B cell (primary cell): ENCODE data around the gene RAD51B. TPM values are rescaled to one million over a fixed set of nuclear protein-coding genes. Genes with fewer than 3 reads are reported as not detected.

ENCODE experiments used
- ATAC-seq: fragments of 200-7000 bp; cut with Tn5 transposase; one replicate; pipeline ENCODE4 v1.10.0; 2021; ENCODE audit warnings: low read depth, mild to moderate bottlenecking, moderate number of reproducible peaks, moderate library complexity
- CTCF ChIA-PET: fragments of 350-600 bp; sonication (Branson Sonifier 250); formaldehyde crosslinking; loops from one replicate; lab custom pipeline; 2021; ENCODE audit warnings: antibody characterized with exemption, inconsistent platforms; lab: Charles Lee
- POLR2A ChIA-PET: fragments of 350-600 bp; sonication (Branson Sonifier 250); formaldehyde crosslinking; loops from one replicate; lab custom pipeline; 2021; ENCODE audit warnings: antibody characterized with exemption; lab: Charles Lee
- DNase-seq: peaks from one replicate; pipeline ENCODE4 v3.0.0; 2013
- H2AFZ ChIP-seq: 2 replicates; pipeline ENCODE4 v1.6.1; 2012; ENCODE audit warnings: mild to moderate bottlenecking, low read depth, low read length; ENCODE audit not compliant: insufficient read depth, poor library complexity, severe bottlenecking
- H3K27ac ChIP-seq, 2 donors: 1 replicate in 1 of 2; 2 replicates in 1 of 2; pipeline ENCODE4 v1.5.1; 2012 to 2013; ENCODE audit warnings: low read length in 2 of 2, mild to moderate bottlenecking in 2 of 2, moderate library complexity in 1 of 2
- H3K27me3 ChIP-seq, 4 experiments: fragments of 200-600 bp in 1 of 4; sonication (generic) in 1 of 4; replicated peaks in 1 of 4; 1 replicate in 2 of 4; 2 replicates in 2 of 4; pipeline versions ENCODE4 v1.6.1 to v1.7.0; 2013 to 2016; ENCODE audit warnings: low read length in 3 of 4, mild to moderate bottlenecking in 2 of 4, mixed read lengths in 1 of 4, moderate library complexity in 1 of 4; ENCODE audit not compliant: insufficient read depth in 4 of 4, control insufficient read depth in 3 of 4; ENCODE audit errors: control extremely low read depth in 1 of 4
- H3K36me3 ChIP-seq, 2 experiments: replicated peaks in 1 of 2; 1 replicate in 1 of 2; 2 replicates in 1 of 2; pipeline versions ENCODE4 v1.6.1 to v1.7.1; 2013; ENCODE audit warnings: low read length in 1 of 2; ENCODE audit not compliant: insufficient read depth in 2 of 2, control insufficient read depth in 1 of 2; ENCODE audit errors: control extremely low read depth in 1 of 2, extremely low read depth in 1 of 2
- H3K4me1 ChIP-seq, 2 donors: fragments of 200-600 bp in 1 of 2; sonication (generic) in 1 of 2; 1 replicate in 1 of 2; 2 replicates in 1 of 2; pipeline versions ENCODE4 v1.5.1 to v1.6.1; 2013 to 2017; ENCODE audit warnings: low read length in 2 of 2; ENCODE audit not compliant: control insufficient read depth in 2 of 2, insufficient read depth in 2 of 2
- H3K4me2 ChIP-seq: replicated peaks from 2 replicates; pipeline ENCODE3; 2012; ENCODE audit warnings: mild to moderate bottlenecking, low read depth, low read length; ENCODE audit not compliant: poor library complexity, severe bottlenecking
- H3K4me3 ChIP-seq, 5 experiments: fragments of 200-600 bp in 1 of 5; sonication (generic) in 1 of 5; 1 replicate in 3 of 5; 2 replicates in 2 of 5; pipeline versions ENCODE4 v1.5.1 to v1.7.0; 2011 to 2016; ENCODE audit warnings: low read length in 4 of 5, mild to moderate bottlenecking in 4 of 5, low read depth in 2 of 5, control low read depth in 1 of 5, moderate library complexity in 1 of 5; ENCODE audit not compliant: insufficient read depth in 1 of 5; ENCODE audit errors: control extremely low read depth in 1 of 5, extremely low read depth in 1 of 5
- H3K79me2 ChIP-seq: fragments of 200-600 bp; sonication (generic); one replicate; pipeline ENCODE4 v1.6.0; 2016; ENCODE audit warnings: low read length; ENCODE audit not compliant: control insufficient read depth, insufficient read depth
- H3K9ac ChIP-seq: fragments of 200-600 bp; sonication (generic); 2 replicates; pipeline ENCODE4 v1.6.1; 2017; ENCODE audit warnings: mild to moderate bottlenecking, low read length, moderate library complexity
- H3K9me3 ChIP-seq, 3 donors: one replicate each; pipeline versions ENCODE4 v1.6.1 to v1.7.1; 2013; ENCODE audit warnings: low read length in 2 of 3; ENCODE audit not compliant: control insufficient read depth in 2 of 3, insufficient read depth in 1 of 3; ENCODE audit errors: control extremely low read depth in 1 of 3
- H4K20me1 ChIP-seq: 2 replicates; pipeline ENCODE4 v1.6.0; 2012; ENCODE audit warnings: mild to moderate bottlenecking, low read length; ENCODE audit not compliant: insufficient read depth, control insufficient read depth, poor library complexity, severe bottlenecking
- H3K27ac Mint-ChIP-seq: one replicate; pipeline ENCODE4 v1.8.0; 2021; ENCODE audit warnings: mixed read lengths
- H3K27me3 Mint-ChIP-seq: one replicate; pipeline ENCODE4 v1.8.0; 2021; ENCODE audit warnings: mixed read lengths
- H3K4me1 Mint-ChIP-seq: one replicate; pipeline ENCODE4 v1.8.0; 2021; ENCODE audit warnings: mixed read lengths
- H3K4me3 Mint-ChIP-seq: one replicate; pipeline ENCODE4 v1.8.0; 2021; ENCODE audit warnings: mixed read lengths
- H3K9me3 Mint-ChIP-seq: one replicate; pipeline ENCODE4 v1.8.0; 2022; ENCODE audit warnings: mixed read lengths; ENCODE audit not compliant: insufficient read depth
- EZH2 ChIP-seq: IDR thresholded peaks from 2 replicates; pipeline ENCODE4 v1.6.1; 2012; ENCODE audit warnings: borderline replicate concordance, low read depth, mild to moderate bottlenecking, moderate library complexity, low read length; ENCODE audit not compliant: insufficient read depth, poor library complexity, severe bottlenecking
- WGBS: methylation state at CpG from one replicate; pipeline ENCODE4 v1.1.5; 2013; ENCODE audit warnings: missing lambda C conversion rate; ENCODE audit not compliant: insufficient coverage; 5-methylcytosine and 5-hydroxymethylcytosine counted together
- intact Hi-C: fragments of 100-400 bp; cut with micrococcal nuclease; formaldehyde crosslinking; loops from one replicate; pipeline ENCODE4 v1.10.0; 2022
- polyA plus RNA-seq: library from polyadenylated mRNA; depleted of rRNA; stranded (reverse); fragments of >200 nt; gene quantifications from 2 replicates; pipeline ENCODE4 v1.2.3, GENCODE V29; 2012
- total RNA-seq, 2 donors: library from RNA; stranded (reverse); fragments of 120-200 nt in 1 of 2; gene quantifications; 1 replicate in 1 of 2; 2 replicates in 1 of 2; pipeline versions ENCODE4 v1.2.3 to v1.2.4, GENCODE V29; 2013 to 2022
- TF ChIP-seq, protein P1 (sequence below): fragments of 200-600 bp; IDR thresholded peaks from one replicate; pipeline ENCODE4 v1.8.0; 2022; ENCODE audit warnings: antibody characterized with exemption, mild to moderate bottlenecking

RAD51B gene
- total and polyA plus RNA-seq, 2 donors (not counting 1 experiment from before 2014, with no cell fraction given): 6.5 to 60.6 TPM

DNA sequence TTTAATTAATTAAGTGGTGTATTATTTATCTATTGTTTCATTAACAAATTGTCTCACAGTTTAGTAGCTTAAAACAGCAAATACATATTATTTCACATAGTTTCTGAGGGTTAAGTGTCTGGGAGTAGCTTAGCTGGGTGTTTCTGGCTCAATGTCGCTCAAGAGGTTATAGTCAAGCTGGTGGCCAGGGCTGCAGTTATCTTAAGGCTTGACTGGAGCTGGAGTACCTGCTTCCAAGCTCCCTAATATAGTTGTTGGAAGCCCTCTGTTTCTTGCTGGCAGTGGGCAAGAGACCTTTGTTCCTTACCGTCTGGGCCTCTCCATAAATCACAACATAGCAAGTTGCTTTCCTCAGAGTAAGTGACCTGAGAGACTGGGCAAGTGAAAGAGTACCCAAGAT, 66.6 kb downstream of the RAD51B start:
- Histone ChIP-seq H3K27ac (no peak overlapping the region), H3K27me3 (no peaks in the 10 kb centered on the region), H4K20me1 (no peaks in the 10 kb centered on the region), H3K4me1 (peaks cover 0 to 3% of the 10 kb centered on the region in 2 donors), H3K9ac (no peak overlapping the region), H3K79me2 (no peaks in the 10 kb centered on the region), H2AFZ (no peak overlapping the region), H3K4me3 (no peak overlapping the region), H3K4me2 (no peak overlapping the region), H3K9me3 (no peaks in the 10 kb centered on the region), H3K36me3 (no peaks in the 10 kb centered on the region)
- no peak for DNase-seq
- CTCF ChIA-PET: interaction anchor here (1.5 kb wide), 1 partner anchor 958 kb away, joined by 5 read pairs; no protein-coding TSS in a partner anchor
- Mint-ChIP-seq H3K27ac (no peak overlapping the region), H3K9me3 (no peaks in the 10 kb centered on the region), H3K4me3 (no peak overlapping the region), H3K4me1 (peaks cover 4% of the 10 kb centered on the region), H3K27me3 (no peaks in the 10 kb centered on the region)
- intact Hi-C loops: no loop called here
- POLR2A ChIA-PET: no interaction called here
- no peak for ATAC-seq
- 83% methylated on average over 1 of the region's 2 CpGs for WGBS
- TF ChIP-seq, protein P1, sequence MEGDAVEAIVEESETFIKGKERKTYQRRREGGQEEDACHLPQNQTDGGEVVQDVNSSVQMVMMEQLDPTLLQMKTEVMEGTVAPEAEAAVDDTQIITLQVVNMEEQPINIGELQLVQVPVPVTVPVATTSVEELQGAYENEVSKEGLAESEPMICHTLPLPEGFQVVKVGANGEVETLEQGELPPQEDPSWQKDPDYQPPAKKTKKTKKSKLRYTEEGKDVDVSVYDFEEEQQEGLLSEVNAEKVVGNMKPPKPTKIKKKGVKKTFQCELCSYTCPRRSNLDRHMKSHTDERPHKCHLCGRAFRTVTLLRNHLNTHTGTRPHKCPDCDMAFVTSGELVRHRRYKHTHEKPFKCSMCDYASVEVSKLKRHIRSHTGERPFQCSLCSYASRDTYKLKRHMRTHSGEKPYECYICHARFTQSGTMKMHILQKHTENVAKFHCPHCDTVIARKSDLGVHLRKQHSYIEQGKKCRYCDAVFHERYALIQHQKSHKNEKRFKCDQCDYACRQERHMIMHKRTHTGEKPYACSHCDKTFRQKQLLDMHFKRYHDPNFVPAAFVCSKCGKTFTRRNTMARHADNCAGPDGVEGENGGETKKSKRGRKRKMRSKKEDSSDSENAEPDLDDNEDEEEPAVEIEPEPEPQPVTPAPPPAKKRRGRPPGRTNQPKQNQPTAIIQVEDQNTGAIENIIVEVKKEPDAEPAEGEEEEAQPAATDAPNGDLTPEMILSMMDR: no peak
- TF ChIP-seq EZH2: no peak

DNA sequence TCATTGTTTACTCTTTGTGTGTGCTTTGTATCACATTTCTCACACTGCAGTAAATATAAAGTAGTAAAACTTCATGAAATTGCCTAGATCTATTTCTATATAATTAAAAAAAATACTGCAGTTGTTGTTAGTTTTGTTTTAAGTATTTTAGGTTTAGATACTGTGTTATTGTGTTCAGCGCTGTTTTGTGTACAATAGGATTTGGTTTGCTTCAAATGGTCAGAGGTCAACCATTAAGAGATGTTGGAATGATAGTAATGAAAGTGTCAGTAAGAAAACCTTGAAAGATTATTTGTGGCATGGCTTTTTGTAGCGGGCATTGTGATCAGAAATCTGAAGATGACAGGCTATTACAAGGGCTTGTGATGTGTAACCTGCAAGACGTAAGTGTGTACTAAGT, 67.9 kb downstream of the RAD51B start:
- intact Hi-C loops: no loop called here
- H3K27ac ChIP-seq: no peak overlapping the region
- CTCF ChIA-PET: no interaction called here
- H4K20me1 ChIP-seq: no peaks in the 10 kb centered on the region
- no peaks in the 10 kb centered on the region for H3K27me3 ChIP-seq
- Mint-ChIP-seq H3K9me3 (no peaks in the 10 kb centered on the region), H3K27me3 (no peaks in the 10 kb centered on the region), H3K4me3 (no peak overlapping the region), H3K27ac (no peak overlapping the region), H3K4me1 (no peaks in the 10 kb centered on the region)
- no peak for DNase-seq
- no peaks in the 10 kb centered on the region for H3K36me3 ChIP-seq
- no peaks in the 10 kb centered on the region for H3K9me3 ChIP-seq
- H3K4me1 ChIP-seq: no peaks in the 10 kb centered on the region
- no peak overlapping the region for H2AFZ ChIP-seq
- no peak overlapping the region for H3K9ac ChIP-seq
- H3K4me2 ChIP-seq: no peak overlapping the region
- TF ChIP-seq, protein P1: no peak
- no peak for TF ChIP-seq EZH2
- 100% methylated on average over 2 of the region's 3 CpGs for WGBS
- ATAC-seq: no peak
- no peak overlapping the region for H3K4me3 ChIP-seq
- H3K79me2 ChIP-seq: no peaks in the 10 kb centered on the region
- POLR2A ChIA-PET: no interaction called here
